ENCODE measurements around the gene PIGH.
"Not testable (repeated sequence)": the region's sequence is repeated elsewhere in the genome, so short reads cannot be mapped to it uniquely, and the experiment has no call there.

DNA sequence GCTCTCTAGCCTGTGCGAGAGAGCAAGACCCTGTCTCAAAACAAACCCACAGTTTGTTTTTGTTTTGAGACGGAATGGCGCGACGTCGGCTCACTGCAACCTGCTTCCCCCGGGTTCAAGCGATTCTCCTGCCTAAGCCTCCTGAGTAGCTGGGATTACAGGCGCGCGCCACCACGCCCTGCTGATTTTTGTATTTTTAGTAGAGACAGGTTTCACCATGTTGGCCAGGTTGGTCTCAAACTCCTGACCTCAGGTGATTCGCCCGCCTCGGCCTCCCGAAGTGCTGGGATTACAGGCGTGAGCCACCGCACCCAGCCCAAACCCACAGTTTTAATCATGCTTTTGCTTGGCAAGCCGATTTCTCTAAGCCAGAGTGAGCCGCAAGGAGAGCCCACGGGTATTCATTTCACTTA is 500 bp upstream of the PIGH start:
- not testable (repeated sequence) for TF ChIP-seq POLR2AphosphoS5, POLR2A (IDR thresholded peaks at IDR 0.05; ENCODE audit: low read depth, low read length)

Measured in GM12892 (cell line).